HG03196 (cell line): Measurements from ENCODE around the gene KLHL13.
"Not testable (repeated sequence)": the region's sequence is repeated elsewhere in the genome, so short reads cannot be mapped to it uniquely, and the experiment has no call there.

Experiments used
- ATAC-seq: cut with Tn5 transposase; IDR thresholded peaks from one replicate; pipeline ENCODE4 v1.9.1; 2021; ENCODE audit not compliant: unreplicated experiment

KLHL13 gene

DNA sequence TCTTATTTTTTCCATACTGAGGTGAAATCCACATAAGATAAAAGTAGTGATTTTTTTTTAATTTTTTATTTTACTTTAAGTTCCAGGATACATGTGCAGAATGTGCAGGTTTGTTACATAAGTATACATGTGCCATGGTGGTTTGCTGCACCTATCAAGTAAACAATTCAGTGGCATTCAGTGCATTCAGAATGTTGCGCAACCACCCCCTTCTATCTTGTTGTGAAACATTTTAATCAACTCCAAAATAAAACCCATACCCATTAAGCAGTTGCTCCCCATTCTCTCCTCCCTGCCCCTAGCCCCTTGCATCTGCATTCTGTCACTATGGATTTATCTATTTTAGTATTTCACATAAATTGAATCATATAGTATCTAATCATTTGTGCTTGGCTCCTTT lies 121.2 kb downstream of the KLHL13 start:
- no peak for ATAC-seq

DNA sequence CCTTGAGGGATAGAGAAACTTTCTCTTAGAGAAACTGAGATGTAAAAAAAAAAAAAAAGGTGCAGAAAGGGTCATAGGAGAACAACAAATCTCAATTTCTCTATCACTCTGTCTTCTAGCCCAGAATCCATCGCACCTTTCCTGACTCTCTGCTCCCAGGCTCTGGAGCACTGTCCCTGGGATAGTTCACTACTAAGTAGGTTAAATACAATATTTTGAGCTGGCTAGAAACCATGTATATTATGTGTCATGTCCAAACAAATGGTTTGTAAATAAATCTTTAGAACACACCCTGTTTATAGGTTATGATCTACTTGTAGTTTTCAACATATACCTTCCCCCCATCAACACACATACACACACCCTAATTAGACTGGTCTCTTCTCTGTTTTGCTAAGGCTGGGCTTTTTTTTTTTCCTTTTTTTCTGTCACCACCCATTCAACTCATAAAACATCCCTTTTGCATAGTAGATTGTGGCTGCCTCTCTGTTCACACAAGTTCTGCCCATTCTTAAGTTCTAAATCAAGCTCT lies 124.4 kb downstream of the KLHL13 start:
- no peak for ATAC-seq

DNA sequence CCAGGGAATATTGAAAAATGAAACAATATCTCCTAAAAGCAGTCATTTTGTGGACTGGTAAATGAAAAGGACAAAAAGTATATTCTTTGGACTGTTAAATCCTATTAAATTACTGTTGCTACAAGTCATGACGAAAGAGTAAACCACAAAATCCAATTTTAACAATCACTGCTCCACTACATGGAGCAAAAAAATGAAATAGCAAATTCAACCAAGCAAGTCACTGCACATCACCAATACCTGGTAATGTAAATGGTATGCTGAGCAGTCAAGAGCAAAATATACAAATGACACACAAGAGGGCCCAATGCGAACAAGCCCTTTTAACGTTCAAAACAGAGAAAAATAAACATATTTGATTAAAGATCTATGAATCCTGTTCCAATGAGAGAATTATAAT lies 126.2 kb downstream of the KLHL13 start:
- ATAC-seq = no peak

DNA sequence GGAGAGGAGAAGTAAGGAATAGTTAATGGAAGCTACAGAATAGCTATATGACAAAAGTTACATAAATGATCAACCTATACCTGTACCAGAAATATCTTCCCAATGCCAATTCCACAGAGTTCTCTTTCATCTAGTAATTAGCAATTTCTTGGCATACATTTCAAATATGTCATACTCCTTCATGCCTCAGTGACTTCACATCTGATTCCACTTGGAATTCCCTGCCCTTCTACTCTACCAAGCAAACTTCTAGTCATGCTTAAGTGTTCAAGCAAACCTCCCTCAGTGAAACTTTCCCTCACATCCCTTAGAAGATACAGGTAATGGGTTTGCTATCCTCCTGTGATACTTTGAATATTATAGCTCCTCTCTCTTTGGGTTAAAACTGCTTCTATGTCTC lies 127.1 kb downstream of the KLHL13 start:
- no peak for ATAC-seq

DNA sequence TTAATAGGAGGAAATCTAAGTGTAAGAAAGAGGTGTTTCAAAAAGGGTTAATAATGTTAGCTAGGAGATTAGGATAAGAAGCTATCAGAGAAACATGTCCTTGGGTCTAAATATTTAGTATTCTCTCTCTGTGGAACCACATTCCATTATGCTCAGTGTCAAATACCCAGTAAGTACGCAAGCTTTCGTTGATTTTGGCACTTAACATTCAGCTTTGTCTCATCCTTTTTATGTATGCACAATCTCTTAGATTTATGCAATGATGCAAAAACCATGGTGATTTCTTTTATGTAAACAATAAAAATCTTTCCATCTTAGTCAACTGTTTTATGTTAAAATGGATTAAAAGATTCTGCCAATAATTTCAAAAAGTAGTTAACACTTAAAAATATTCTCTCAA lies 129.2 kb downstream of the KLHL13 start:
- no peak for ATAC-seq

DNA sequence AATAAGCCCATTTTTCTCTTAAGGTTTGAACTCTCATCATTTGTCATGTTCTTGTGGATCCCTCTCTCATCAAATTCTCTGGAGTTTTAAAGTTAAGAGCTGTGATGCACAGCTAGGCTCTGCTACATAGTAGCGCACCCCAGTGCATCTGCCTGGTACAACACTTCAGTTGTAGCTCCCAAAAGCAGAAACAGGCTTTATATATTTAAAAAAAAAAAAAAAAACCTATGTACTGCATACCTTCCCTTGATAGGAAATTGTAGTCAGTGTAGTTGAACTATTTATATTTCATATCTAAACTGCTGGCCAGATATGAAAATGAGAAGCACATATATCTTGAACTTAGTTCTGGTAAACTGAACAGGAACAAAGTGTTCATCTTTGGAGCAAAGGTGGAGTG lies 131.4 kb downstream of the KLHL13 start:
- ATAC-seq = no peak

DNA sequence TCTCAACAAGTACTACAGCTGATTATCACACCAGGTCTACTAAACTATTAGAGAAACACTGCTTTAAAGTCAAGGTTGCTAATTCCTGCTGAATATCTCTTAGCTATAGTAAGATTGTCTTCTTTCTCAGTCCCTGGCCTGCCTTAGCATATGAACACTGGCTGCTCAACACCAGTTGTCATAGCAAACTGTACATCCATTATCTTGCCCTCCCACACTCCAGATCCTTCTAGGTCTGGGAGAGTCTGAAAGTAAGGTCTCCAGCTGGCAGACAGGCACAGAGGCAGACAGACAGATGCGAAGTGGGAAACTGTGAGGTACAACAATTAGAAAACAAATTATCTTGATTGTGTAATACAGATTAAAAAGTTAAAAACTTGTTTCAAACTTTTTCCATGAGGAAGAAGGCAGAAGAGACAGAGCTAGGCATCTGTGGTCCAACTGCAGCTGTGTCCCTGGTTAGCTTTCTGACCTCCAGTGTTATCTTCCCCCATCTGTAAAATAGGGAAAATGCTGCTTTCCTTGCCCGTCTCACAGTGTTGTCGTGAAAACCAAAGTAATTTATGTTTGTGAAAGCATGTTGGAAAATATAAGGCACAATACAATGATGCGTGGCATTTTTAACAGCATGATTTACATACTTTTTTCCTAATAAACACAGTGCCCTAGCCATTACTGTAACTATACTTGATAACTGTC lies 133.8 kb downstream of the KLHL13 start:
- no peak for ATAC-seq

DNA sequence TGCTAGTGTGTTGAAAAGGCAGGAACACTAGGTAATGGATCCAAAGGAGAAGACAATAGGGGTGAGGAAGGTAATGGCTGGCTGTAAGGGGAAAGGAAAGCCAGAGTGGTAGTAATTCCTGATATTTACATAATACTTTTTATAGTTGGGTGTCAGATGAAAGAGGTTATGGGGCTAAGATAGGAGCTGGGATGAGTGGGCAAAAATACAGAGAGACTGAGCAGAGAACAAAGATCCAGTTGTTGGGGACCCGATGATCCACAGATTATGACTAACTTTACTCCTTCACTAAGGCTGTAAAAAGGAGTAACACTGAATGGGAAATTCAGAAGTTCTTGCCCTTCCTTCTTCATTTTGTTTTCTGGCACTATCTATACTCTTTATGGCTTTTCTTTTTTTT lies 138.2 kb downstream of the KLHL13 start:
- ATAC-seq = no peak

DNA sequence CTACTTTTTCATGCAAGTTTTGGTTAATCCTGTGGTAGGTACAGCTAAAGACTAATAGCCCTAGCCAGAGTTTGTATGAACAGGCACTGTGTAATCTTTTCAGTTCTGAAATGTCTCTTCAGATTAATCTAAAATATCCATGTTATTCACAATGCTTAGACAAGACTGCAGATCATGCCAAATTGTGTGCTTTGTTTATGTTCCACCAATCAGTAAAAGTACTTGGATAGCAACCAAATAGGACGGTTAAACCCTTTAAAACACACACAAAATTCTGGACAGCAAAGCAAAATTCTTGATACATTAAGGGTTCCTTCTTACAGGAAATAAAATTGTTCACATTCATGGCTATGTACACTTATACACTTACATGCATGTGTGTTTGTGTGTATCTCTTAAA lies 139.1 kb downstream of the KLHL13 start:
- no peak for ATAC-seq

DNA sequence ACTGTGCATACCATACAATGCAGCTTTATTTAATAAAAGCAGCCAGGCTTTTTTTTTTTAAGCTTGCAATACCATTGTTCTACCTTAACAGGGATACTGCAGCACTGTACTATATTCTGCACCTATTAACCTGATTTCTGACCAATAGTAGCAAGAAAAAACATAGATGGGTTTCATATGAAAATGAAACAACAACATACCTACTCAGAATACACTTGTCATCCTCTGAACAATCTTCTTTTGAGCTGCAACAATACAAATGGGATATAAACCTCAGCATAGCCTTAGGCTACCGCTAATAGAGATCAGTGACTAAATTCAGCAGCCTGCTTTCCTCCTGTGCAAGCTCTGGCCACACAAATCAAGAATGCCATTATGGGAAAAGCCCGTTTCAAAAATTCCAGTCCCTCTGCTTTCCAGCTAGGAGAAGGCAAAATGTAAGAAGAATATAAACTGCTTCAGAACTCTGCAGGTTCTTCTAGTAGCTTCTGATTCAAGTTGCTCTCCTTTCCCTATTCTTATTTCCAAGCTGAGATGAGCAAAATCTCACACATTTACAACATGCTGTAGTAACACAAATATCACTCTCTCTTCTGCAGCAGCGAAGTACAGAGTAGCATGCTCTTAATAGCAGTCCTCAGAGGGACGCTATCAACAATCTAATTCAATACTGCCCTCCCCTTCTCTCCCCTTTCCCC lies 143.4 kb downstream of the KLHL13 start:
- ATAC-seq = no peak

DNA sequence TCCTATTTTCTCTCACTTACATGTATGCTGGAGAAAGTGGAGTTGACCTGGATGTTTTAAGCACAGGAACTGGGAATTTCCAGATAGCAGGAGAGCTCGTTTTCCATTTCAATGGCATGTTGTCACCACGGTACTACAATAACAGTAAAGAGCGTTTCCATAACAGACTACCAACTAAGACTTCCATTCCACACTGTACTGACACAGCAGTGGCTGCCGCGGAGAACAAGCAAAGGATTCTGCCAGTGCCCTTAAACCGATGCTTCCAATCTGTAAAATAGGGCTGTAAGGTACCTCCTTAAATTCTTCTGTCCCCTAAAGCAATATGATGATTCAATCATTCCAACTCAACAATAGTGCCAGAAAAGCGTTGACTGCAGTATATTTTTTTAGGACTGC lies 143.9 kb downstream of the KLHL13 start:
- no peak for ATAC-seq

DNA sequence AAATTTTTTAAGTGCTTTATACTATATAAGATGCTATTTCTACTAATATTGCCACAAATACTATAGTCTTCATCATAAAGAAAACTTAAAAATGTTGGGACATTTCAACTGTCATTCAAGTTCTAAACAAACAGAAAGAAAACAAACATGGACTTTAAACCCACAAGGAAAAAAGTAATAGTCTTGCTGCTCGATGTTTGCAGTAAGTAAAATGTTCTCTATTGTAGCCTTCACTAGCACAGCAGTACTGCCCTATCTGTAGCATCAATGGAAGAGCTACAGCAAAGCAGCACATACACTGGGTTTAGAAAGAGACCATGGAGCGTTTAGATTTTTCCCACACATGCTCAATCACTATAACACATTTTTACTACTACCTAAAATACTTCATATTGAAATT lies 146.8 kb downstream of the KLHL13 start:
- ATAC-seq = no peak

DNA sequence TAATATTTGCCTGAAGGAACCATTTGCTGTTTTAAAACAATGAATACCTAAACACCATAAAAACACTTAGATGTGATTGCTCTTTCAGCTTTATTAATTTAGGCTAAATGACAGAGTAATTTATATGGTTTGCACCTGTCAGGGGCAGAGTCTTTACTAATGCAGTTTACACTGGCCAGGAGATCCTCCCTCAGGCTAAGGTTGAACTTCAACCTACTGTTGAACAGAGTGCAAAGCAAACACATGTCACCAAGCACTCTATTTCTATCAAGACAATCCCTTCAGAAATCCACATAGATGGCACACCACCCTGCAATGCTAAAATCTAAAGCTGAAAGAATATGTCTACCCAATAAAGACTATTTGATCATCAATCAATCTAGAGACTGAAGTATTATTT lies 147.3 kb downstream of the KLHL13 start:
- no peak for ATAC-seq

DNA sequence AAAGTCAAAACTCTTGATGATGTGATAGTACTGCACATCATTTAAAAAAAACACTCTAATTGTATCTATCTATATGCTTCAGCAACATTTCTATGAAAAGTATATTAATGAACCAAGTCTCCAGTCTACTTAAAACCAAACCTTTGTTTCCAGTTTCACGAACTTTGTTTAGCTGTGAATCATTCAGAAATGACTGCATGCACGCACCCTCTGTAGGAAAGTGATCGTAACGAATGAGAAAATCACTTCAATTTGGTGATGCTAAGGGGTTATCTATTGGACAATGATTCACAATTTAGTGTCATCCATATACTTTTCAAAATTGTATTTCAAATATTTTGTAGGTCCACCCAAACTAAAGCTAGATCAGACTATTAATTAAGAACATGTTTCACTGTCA lies 157.6 kb downstream of the KLHL13 start:
- no peak for ATAC-seq

DNA sequence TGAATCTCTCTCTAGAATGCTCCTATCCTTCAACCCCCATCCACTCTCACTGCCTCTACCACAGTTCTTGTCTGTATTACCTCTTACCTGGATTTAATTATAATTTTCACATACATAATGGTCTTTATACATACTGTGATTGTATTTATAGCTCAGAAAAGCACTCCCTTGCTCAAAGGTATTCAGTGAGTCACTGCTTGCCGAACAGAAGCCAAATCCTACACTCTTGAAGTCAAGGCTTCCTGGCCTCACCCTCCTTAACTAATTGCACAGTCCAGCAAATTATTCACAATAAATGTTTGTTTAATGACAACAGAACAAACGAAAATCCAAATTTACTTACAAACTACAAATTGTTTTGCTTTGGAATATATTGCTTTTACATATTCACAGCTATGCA lies 159.5 kb downstream of the KLHL13 start:
- no peak for ATAC-seq

DNA sequence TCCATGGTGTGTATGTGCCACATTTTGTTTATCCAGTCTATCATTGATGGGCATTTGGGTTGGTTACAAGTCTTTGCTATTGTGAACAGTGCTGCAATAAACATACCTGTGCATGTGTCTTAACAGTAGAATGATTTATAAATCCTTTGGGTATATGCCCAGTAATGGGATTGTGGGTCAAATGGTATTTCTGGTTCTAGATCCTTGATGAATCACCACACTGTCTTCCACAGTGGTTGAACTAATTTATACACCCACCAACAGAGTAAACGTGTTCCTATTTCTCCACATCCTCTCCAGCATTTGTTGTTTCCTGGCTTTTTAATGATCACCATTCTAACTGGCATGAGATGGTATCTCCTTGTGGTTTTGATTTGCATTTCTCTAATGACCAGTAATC lies 177.3 kb downstream of the KLHL13 start:
- not testable (repeated sequence) for ATAC-seq

DNA sequence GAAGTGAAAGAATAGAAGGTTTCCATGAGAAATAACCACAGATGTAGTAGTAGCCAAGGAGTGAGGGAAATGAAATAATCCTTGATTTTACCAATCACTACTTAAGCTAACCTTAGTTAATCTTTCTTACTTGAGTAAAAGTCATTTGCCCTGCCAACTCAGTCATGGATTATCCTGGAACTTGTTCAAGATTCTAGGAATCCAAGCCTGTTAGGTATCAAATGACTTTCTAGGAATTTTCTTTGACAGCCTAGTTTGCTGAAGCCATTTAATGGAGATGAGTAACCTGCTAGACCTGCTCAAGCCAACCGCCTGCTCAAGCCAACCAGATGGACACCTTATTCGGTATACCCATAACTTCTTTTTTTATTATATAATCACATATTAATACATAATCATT lies 180.5 kb downstream of the KLHL13 start:
- no peak for ATAC-seq

DNA sequence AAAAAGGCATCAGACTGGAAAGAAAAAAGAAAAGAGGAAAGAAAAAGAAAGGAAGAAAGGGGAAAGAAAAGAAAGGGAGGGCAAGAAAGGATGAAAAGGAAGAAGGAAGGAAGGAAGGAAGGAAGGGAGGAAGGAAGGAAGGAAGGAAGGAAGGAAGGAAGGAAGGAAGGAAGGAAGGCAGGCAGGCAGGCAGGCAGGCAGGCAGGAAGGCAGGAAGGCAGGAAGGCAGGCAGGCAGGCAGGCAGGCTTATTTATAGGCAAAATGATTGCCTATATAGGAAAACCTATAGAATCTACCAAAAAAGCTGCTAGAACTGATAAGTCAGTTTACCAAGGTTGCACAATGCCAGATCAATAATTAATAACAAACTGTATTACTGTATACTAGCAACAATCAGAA lies 186.5 kb downstream of the KLHL13 start:
- ATAC-seq = not testable (repeated sequence)

DNA sequence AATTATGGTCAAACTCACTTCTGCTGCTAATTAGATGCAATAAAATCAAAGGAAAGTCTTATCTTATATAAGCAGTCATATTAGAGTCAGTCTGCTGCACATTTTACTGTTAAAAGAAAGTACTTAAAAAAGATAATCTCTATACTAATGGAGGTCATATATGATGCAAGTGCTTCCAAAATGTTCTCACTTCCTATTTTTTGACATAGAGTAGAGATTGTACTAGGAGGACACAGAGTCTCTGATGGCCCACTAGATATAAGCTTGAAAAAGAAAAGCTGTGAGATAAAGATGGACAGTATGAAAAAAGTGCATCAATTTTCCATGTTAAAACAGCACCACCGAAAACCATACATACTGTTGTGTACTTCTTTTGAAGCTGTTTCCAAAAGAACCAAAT lies 196.9 kb downstream of the KLHL13 start:
- ATAC-seq = no peak

DNA sequence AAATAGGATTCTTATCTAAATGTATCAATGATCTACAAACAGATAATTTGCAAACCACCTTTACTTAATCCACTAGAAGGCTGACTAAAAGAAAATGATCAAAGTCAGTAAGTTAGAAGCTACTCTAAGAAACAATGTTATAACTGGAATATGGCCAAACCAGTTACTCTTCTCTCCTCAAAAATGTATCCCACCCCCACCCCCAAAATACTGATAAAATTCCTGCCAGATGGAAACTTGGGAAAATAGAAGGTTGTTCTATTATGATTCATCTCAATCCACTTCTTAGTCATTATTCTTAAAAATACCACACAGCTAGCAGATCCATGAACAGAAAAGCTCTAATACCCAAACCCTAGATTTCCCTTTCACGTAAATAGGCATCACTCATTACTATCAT lies 206.4 kb downstream of the KLHL13 start:
- ATAC-seq = no peak

DNA sequence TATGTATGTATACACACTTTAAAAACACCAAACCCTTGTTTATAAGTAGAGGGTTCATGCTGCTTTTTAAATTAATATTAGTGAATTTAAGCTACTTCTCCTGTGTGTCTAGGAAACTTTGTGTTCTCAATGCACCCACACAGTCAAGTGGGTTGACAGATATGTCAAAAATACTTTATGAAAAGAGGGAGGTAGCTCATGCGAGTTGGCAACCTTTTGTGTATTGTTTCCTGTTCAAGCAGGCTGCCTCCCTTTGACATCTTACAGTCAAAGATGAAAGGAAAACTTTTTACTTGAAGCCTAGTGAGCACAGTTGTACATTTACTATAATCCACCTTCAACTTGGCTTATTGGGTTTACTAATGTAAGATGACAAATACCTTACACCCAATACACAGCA lies 218.4 kb downstream of the KLHL13 start:
- ATAC-seq = no peak

DNA sequence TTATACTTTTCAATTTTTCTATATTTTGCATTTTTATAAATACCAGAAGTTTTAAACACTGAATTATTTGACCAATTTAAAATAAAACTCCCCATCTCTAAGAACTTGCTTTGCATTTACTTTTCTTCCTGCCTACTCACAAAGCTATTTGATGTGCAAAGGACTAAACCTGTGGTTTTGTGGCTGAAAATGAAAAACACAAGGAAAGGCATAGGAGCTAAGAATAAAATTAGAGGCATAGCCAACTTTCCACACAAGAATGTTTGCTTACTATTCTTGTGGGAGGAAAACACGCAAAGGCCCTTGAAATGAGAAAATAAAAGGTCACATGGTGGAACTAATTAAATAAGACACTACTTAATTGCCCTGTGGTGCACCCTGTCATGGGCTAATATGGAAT lies 221.2 kb downstream of the KLHL13 start:
- ATAC-seq = no peak

DNA sequence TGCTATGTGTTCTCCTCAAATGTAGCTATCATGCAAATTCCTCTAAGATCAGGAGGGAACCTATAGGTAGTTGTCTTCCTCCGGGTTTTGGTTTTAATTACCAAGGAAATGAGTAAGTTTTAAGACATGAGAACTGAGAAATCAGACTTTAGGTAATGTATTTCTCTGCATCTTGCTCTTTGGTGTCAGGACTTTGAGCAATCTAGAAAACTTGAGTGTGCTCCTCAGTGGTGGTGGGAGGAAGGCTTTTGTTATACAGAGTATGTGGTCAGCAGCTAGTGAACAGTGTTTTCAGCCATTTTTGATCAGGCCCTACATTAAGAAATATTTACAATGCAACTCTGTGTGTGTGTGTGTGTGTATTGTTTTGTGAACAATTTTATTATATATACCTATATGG lies 224.1 kb downstream of the KLHL13 start:
- no peak for ATAC-seq
